Urothelium cell line (cell line): ENCODE measurements around the gene USP19.

Experiments used
- DNase-seq: peaks from one replicate; pipeline ENCODE4 v3.0.0; 2011; ENCODE audit warnings: low spot score, mixed read lengths
- FAIRE-seq: peaks from 2 replicates; lab custom pipeline; 2011; peaks lifted over from hg19 to GRCh38; lab: Jason Lieb, UNC

The USP19 gene

DNA sequence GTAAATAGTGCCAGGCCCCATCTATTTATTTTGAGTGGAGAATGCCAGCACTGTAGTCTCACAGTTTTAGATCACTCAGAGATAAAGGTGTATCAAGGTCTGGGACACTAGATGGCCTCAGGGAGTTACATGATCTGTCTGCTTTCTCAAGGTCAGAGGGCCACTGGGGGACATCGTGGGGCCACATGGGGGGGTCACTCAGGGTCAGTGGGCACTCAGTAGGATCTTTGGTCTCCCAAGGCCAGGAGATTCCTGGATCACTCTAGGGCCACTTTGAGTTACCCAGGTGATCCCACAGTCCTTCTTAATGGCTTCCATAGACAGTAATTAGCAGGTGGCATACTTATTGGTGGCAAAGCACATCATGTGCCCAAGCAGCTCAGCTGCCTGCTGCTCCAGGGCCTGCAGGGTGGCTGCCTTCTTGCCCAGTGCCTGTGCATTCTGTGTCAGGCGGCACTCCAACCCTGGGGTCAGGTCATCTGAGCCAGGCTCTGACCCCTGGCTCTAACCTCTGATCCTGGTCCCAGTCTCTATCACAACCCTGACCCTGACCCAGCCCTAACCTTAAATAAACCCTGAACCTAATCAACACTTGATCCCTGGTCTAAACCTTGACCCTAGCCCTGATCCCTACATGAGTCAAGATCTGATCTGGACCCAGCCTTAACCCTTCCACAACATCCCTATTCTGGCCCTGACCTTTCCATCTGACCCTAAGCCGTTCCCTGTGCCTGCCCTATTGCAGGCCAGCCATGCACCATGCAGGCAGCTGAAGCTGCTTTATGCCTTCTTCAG lies 14.0 kb upstream of the USP19 start:
- FAIRE-seq (no peak), DNase-seq (peak; percentile 44)

DNA sequence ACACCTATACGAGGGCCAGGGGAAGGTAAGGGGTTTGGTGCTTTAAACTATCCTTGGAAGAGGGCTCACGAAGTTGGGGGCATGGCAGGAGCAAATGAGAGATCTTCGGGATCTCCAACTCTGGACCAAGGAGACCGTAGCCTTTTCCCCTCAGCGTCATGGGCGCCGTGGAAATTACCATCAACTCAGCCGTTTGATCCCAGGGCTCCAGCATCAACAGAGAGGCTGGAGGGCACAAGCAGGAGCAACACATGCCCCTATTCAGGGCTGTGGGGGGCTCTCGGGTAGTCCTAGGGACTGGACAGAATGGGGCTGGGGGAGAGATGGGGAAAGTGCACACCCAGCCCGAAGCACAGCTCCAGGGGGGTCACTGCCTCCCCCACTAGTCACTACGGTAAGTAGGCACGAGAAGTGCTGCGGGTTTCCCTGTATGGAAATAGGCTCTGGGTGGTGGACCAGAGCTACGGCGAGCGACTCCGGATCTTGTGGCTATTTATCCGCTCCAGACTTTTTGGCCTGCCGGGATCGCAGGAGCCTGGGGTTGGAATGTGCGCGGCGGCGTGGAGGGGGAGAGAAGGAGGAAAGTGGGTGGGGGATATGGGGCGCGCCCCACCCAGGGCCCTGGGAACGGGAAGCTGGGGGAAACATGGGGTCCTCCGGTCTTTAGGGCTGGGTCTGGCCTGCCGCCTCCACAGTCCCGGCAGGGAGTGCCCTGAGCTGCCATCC lies 12.8 kb upstream of the USP19 start:
- DNase-seq, result peak; percentile 92

DNA sequence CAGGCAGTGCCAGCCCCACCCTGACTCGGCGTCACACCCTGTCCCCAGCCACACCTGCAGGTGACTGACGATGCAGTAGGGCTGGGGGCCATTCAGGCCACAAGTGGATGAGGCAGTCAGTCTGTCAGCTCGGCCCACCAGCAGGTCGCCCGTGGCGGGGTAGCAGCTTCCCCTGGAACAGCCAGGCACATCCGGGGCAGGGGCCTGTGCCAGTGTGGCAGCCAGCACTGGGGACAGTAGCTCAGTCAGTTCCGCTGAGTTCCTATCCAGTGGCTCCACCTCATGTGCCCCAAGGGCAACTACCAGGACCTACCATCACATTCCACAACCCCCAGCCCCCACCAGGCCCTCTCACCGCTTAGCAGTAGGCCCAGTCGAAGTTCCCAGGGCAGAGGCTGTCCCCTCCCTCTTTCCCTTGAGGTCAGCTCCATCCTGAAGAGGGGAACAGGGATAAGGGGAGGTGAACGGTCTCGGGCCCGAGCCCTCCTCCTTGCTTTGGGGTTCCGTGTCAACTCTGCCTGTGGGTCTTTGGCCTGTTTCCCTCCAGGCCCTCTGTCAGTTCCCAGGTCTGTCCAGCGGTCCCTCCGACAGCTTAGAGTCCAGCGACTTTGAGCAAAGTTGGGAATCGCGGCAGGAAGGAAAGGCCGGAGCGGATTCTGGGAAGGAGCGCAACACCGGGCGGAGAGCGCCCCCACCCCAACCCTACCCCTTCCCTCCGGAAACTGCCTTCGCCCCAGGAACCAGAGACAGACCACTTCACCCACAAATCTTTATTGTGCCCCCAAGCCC lies 12.0 kb upstream of the USP19 start, which contains the start of gene LAMB2:
Gene LAMB2, minus strand, starts transcription at position 614 of the 789 bp plus-strand sequence. Its CDS starts 183 bp downstream, at position 431.
- peak; percentile 82 for FAIRE-seq
- peak; percentile 87 for DNase-seq

More for the DNA sequence above, 12.8 kb upstream of the USP19 start:
- FAIRE-seq, result no peak

DNA sequence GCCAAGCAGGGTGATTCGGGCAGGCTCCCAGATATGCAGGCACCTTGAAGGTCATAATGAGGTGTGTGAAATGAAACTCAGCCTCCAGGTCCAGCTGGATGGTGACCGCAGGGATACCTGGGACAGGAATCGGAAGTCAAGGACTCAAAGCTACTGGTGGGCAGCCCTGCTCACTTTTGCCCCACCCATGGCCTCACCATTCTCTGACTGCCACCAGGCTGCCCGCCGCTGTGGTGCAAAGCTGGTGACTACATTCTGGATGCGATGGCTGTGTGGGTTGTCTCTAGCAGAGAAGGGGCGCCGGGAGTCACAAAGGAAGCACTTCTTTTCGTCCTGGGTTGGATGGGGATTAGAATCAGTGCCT lies 11.4 kb upstream of the USP19 start:
- FAIRE-seq, result no peak
- DNase-seq, result no peak

DNA sequence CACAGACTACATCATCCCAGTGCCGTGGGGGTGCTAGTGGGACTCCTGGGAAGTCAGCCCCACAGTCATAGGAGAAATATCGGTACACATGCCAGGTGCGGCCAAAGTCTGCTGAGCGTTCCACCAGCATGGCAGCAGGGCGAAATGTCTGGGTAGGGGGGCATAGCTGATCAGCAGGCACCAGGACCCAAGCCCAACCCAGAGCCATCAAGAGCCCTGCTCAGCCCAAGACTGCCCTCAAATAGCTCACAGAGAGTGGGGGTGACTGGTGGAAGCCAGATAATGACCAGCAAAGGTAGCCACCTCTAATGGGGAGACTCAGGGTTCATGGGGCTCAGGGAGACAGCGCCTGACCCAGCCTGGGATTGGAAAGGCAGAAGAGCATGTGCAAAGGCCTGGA lies 11.0 kb upstream of the USP19 start:
- no peak for FAIRE-seq
- DNase-seq, result no peak

DNA sequence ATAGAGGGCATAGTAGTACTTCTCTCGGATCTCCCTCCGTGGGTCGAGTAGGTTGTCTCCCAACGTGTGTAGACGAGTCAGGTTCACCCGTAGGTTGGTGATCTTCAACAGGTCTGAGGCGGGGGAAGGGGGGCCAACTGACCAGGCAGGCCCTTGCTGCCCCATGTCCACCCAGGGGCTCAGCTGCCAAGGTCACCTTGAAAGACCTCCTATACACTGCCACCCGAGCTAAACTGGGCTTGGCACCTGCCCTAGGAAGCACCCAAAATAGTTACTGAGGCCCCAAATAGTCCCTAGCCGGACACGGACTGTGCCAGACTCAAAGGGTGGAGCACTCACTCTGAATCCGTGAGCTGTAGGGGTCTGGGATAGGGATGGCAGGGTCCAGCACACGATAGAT lies 10.4 kb upstream of the USP19 start:
- DNase-seq, result no peak
- no peak for FAIRE-seq

DNA sequence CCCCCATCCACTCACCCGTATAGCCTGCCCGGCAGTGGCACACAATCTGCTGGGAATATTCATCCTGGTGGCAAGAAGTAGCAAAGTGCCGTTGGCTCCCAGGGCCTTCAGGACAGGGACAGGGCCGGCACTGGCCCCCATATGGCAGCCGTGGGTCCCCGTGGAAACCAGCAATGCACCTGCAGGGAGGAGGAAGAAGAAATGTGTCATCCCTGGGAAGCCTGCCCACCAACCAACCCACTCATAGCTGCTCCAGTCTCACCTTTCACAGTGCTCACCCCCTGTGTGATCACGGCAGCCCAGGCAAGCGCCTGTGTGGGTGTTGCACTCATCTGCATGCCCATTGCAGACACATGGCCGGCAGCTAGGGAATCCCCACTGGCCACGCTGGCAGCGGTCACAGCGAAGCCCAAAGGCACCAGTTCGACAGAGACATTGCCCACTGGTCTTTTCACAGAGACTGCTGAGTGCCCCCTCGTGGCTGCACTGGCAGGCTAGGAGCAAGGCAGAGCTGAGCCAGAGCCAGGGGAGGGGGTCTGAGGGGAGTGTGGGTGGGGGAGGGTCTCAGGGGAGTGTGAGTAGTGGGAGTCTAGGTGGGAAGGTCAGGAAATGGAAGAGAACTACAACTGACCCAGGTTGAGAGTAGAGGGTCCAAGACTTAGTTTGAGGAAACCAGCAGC lies 4.5 kb upstream of the USP19 start:
- FAIRE-seq (no peak), DNase-seq (no peak)

DNA sequence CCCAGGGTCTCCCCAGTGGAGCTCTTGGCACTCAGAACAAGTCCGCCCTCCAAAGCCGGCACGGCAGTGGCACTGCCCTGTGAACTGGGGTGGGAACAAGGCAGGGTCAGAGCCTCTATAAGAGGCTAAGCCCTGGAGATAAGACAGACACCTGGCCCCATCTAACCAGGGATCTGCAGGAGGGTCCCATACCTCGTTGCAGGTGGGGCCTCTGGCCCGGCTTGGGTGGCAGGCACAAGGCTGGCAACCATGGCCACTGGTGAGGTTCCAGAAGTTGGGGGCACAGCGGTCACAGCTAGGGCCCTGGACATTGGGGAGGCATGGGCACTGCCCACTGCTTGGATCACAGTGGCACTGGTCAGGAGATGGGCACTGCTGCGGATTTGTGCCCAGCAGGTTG lies 3.6 kb upstream of the USP19 start:
- DNase-seq (no peak), FAIRE-seq (no peak)

DNA sequence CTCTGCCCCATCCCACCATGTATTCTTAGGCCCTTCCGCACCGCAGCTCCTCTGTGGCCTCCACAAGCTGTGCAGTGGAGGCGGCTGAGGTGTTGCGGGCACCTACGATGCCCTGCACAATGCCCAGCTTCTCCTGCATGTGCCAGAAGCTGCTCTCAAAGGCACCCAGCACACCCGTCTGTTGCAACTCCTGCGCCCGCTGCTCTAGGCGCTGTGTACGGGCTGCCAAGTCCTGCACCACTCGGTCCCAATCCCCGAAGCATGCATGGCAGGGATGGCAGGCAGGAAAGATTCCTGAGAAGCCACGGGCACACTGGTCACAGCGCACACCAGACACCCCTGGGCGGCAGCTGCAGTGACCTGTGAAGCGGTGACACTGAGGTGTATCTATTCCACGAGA lies 3.1 kb upstream of the USP19 start:
- DNase-seq (no peak), FAIRE-seq (no peak)

DNA sequence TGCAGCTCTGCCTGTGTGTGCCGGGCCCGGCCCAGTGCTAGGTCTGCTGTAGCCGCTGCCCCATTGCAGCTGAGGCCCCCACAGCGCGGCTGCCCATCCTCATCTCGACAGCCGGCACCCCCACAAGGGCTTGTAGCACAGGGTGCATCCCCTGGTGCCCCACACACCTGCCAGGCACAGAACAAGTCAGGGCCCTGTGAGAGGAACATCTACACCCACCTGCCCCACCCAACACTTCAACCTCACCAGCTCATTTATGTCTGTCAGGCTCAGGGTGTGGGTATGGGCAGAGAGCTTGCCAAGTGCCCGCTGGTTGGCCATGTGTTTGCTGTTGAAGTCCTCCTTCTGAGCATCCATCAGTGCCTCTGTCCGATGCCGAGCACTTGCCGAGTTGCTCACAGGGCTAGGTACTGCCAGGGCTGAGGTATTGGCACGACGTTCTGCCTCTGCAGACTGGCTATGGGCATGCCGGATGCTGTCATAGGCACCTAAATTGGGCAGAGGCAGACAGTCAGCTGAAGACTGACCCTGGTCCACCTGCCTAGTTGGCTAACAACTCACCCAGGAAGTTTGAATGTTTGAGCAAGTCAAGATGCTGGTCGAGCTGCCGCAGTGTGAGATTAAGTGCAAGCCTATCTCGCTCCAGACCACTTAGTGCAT lies 2.4 kb upstream of the USP19 start:
- FAIRE-seq (no peak), DNase-seq (no peak)

DNA sequence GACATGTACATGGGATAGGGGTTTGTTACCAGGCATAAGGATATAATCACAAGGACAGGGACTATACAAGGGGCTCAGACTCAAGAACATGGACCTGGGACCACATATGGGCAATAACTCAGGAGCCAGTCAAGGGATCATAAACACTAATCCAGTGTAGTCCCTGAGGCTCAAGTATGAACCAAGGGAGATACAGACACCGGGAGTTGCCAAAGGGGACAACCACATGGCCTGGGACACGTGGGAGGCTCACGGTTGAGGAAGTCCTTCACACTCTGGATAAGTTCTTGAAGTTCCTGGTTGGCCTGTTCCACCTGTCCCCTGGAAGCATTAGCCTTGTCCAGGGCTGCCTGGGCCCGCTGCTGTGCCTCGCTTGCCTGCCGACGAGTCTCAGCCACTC lies 1.8 kb upstream of the USP19 start:
- FAIRE-seq, result no peak
- no peak for DNase-seq

DNA sequence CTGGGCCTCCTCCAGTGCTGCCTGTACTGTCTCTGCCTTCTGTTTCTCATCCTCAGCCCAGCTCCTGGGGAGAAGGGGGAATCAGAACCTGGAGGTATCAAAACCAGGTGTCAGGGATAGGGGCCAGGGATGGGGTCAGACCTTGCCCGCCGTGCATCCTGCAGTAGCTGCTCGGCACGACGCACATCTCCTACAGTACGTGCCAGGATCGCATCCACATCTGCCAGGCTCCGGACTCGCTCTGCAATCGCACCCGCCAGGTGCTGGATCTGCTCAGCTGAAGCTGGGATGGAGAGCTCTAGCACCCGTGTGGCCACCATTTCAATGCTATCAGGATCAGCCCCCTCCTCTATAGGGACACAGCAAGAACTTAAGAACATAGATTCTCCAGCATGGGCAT lies 1.4 kb upstream of the USP19 start:
- FAIRE-seq, result no peak
- DNase-seq, result no peak

DNA sequence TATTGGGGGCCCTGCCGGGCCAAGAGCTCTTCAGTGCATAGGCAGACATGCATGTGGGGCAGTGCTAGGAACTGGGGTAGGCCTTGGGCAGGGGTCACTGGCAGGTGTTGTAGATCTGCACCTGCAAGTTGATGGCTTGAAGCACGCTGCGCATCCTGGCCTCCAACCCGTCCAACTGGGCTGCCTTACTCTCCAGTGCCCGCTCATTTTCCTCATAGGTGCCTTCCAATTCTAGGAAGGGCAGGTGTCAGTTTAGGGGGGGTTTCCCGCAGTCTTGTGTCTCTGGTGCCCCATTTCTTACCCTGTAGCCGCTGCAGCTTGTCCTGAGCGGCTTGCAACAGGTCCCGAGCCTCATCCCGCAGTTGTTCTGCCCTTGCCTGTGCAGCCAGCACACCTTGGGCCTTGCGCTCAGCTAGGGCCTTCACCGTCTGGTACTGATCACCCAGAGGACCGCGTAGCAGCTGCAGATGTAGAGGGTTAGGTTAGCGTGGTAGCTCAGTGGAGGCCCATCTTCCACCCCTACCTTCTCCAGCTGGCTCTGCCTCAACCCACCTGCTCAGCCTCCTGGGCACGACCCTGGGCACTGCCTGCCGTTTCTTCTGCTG lies 611 bp upstream of the USP19 start:
- no peak for DNase-seq
- FAIRE-seq, result peak; percentile 9

DNA sequence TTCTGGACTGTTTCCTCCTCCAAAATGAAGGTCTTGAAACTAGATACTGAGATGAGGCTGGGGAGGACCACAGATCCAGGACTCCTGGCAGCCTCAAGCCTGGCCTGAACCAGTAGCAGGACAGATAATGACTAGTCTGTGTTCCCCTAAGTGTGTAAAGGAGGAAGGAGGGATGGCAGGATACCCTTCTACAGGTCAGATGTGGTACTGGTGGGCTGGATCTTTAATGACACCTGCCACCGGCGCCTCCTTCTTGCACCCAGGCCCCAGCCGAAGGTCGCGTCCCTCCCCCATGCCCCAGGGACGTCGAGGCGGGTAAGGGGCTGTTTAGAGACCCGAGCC lies 556 bp downstream of the USP19 start:
- peak; percentile 18 for DNase-seq
- no peak for FAIRE-seq

DNA sequence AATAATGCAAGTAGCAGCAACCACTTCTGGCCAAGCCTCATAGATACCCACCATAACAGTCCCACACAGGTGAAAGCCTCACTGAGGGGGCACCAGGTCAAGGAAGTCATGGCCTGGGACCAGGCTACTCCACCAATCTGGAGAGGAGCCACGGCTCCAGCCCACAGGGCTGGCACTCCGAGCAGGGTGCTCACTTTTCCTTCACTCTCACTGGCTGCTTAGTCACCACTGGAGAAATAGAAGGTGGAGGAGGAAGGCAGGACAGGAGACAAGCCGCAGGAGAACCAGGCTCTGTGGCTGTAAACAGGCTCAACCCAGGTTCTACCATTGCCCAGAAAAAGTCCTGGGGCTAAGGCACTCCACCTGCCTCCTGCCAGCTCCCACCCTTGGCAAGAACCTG lies 1.2 kb downstream of the USP19 start:
- no peak for FAIRE-seq
- DNase-seq, result no peak

DNA sequence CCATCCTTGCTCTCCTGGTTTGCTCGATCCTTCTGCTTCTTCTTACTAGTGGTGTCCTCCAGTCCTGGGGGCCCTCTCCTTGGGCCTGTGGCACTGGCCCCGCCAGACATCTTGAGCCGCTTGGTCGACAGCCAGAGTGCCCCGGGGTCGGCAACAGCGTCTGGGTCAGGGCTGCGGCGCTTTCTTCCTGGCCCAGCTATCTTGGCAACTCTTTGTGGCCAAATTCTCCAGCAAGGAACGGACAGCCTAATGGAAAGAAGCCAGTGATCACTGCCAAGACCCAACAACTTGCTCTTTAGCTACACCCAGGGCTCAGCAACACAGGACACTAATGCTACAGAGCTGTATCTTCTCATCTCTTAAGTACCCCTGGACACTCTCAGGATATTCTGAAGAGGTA lies 1.6 kb downstream of the USP19 start:
- no peak for FAIRE-seq
- DNase-seq, result no peak

DNA sequence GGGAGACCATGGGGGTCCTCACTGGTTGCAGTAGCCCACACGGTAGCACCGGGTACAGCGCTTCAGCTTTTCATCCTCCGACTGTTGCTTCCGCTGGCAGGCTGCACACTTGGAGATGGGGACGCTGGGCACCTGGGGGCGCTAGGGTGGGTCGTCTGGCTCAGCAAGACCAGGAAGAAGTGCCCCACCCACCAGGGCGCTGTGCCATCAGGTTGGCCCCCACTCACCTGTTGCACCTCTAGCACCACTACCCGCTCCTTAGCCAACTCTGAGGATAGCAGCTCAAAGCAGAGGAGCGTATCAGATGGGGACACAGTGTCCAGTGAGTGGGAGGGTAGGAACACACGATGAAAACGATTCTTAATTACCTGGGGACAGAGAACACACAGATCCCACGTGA lies 8.4 kb downstream of the USP19 start:
- DNase-seq (no peak), FAIRE-seq (peak; percentile 46)

DNA sequence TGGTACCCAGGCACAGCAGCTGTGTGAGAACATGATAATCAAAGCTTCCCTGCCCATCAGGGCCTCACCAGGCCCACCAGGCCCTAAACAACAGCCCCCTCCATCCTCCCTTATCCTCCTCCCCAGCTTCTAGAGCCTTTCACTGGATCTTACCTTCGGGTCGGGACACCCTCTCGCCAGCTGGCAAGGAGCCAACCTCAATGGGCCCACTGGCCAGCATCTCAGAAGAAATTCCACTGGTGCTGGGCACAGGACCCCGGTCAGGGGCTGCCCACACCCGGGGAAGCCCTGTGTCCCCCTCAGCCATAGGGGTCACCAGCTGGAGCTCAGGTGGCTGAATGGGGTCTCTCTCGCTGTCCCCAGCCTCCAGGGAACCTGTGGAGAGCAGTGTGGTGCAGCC lies 9.3 kb downstream of the USP19 start:
- DNase-seq (no peak), FAIRE-seq (no peak)

DNA sequence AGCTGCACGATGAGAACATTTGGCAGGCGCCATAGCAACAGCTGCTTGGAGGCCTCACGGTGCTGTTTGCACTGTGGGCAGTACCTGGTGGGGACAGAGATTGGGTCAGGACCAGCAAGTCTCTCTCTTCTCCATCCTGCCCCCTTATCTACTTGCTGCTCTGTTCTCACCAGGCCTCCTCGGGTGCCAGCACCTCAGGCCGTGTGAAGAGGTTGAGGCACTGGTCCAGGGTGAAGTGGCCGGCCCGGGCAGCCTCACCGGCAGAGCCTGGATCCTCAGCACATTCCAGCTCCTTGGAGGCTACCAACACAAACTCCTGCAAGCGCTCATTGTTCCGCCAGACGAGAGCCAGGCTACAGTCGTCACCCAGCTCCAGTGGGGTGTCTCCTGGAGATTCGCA lies 9.8 kb downstream of the USP19 start:
- no peak for DNase-seq
- FAIRE-seq, result no peak

DNA sequence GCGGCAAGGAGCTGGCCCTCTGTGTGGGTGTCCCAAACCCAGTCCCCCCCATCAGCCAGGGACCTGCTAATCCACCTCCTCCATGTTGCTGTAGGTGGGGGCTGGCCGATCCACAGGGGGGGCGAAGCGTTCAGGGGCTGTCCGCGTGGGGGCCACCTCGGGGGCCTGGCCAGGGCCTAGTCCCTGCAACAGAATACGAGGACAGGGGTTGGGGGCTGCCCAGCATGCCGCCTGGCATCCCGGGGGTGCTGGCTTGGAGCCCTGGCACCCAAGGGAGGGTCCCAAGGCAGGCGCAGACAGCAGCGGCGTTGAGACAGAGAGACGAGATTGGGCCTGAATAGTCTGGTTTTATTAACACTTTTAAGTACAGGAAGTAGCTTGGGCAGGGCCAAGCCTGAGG lies 12.3 kb downstream of the USP19 start:
- DNase-seq, result no peak
- FAIRE-seq, result no peak
